ENCODE data around the gene EPHB1. TPM values are rescaled to one million over a fixed set of nuclear protein-coding genes. Genes with fewer than 3 reads are reported as not detected.

EPHB1 gene
- total RNA-seq, 1 experiment from 2014 or later, result 7.0 TPM

- TF ChIP-seq JUN (CRISPR knock-in tag; IDR thresholded peaks at IDR 0.05) (no peak), CBFB (CRISPR knock-in tag; IDR thresholded peaks at IDR 0.05; ENCODE audit: low read depth) (no peak), EMX1 (CRISPR knock-in tag; IDR thresholded peaks at IDR 0.05) (no peak), ZNF138 (CRISPR knock-in tag; conservative IDR thresholded peaks at IDR 0.05) (no peak), KAT7 (CRISPR knock-in tag; IDR thresholded peaks at IDR 0.05; ENCODE audit: borderline replicate concordance) (no peak), ZNF317 (CRISPR knock-in tag; IDR thresholded peaks at IDR 0.05; ENCODE audit: borderline replicate concordance, low read depth) (no peak), ERG (CRISPR knock-in tag; IDR thresholded peaks at IDR 0.05) (no peak)
These were observed 222.2 kb downstream of the EPHB1 start (continued) for GRCh38 chr3:135017003-135017893.

- no peak overlapping the region for H3K4me3 Mint-ChIP-seq
- ATAC-seq, result no peak
- no peaks in the 10 kb centered on the region for H3K27me3 Mint-ChIP-seq (ENCODE audit: low read depth)
- POLR2A ChIA-PET, result no interaction called here
- CTCF ChIA-PET, result interaction anchor here (1.8 kb wide), 1 partner anchor 223 kb away, joined by 6 read pairs; the partner anchor contains the start of gene EPHB1
- H3K4me1 Mint-ChIP-seq, result peaks cover 24% of the 10 kb centered on the region
- H3K27ac Mint-ChIP-seq, result no peak overlapping the region
- no peaks in the 10 kb centered on the region for H3K36me3 Mint-ChIP-seq
- no peaks in the 10 kb centered on the region for H3K9me3 Mint-ChIP-seq
- DNase-seq (ENCODE audit: low spot score), result no peak
- TF ChIP-seq TCF7 (CRISPR knock-in tag; IDR thresholded peaks at IDR 0.05; ENCODE audit: low read depth), result no peak
- no peak for TF ChIP-seq FOXJ3 (CRISPR knock-in tag; IDR thresholded peaks at IDR 0.05; ENCODE audit: borderline replicate concordance)
- no peak for TF ChIP-seq CTCF (IDR thresholded peaks at IDR 0.05)
- TF ChIP-seq NR1H2 (CRISPR knock-in tag; IDR thresholded peaks at IDR 0.05), result no peak
- TF ChIP-seq ZBTB21 (CRISPR knock-in tag; IDR thresholded peaks at IDR 0.05; ENCODE audit: borderline replicate concordance), result no peak
- no peak for TF ChIP-seq USF2 (CRISPR knock-in tag; IDR thresholded peaks at IDR 0.05)
- TF ChIP-seq ZSCAN18 (CRISPR knock-in tag; IDR thresholded peaks at IDR 0.05), result no peak
These were observed 223.3 kb downstream of the EPHB1 start for GRCh38 chr3:135018149-135018923.

- H3K9me3 Mint-ChIP-seq, result no peaks in the 10 kb centered on the region
- no peak overlapping the region for H3K27ac Mint-ChIP-seq
- no peaks in the 10 kb centered on the region for H3K36me3 Mint-ChIP-seq
- ChIA-PET POLR2A (no interaction called here), CTCF (no interaction called here)
- H3K4me3 Mint-ChIP-seq, result no peak overlapping the region
- no peak for DNase-seq (ENCODE audit: low spot score)
- TF ChIP-seq ELF4 (CRISPR knock-in tag; IDR thresholded peaks at IDR 0.05; ENCODE audit: low read depth) (no peak), ZNF121 (CRISPR knock-in tag; IDR thresholded peaks at IDR 0.05) (no peak), MLX (CRISPR knock-in tag; IDR thresholded peaks at IDR 0.05) (no peak), FOXP4 (CRISPR knock-in tag; IDR thresholded peaks at IDR 0.05) (no peak), GRHL2 (CRISPR knock-in tag; IDR thresholded peaks at IDR 0.05; ENCODE audit: insufficient replicate concordance, severe bottlenecking) (no peak), PRRX2 (CRISPR knock-in tag; IDR thresholded peaks at IDR 0.05) (no peak), JAZF1 (CRISPR knock-in tag; IDR thresholded peaks at IDR 0.05) (no peak), CREM (CRISPR knock-in tag; IDR thresholded peaks at IDR 0.05) (no peak)
- H3K4me1 Mint-ChIP-seq, result peaks cover 32% of the 10 kb centered on the region
- H3K27me3 Mint-ChIP-seq (ENCODE audit: low read depth), result no peaks in the 10 kb centered on the region
- no peak for ATAC-seq
These were observed 225.1 kb downstream of the EPHB1 start for GRCh38 chr3:135020181-135020580.
